Neural progenitor cell (in vitro differentiated cells): Measurements from ENCODE around the gene LRP1B. TPM values are rescaled to one million over a fixed set of nuclear protein-coding genes. Genes with fewer than 3 reads are reported as not detected.

Experiments used
- DNase-seq: peaks from one replicate; pipeline ENCODE4 v3.0.0-alpha.2; 2016; ENCODE audit warnings: low spot score
- H2AFZ ChIP-seq: fragments of 200-600 bp; sonication (generic); replicated peaks from 2 replicates; pipeline ENCODE4 v1.6.1; 2016; ENCODE audit warnings: antibody characterized with exemption
- H3F3A ChIP-seq: fragments of 200-600 bp; sonication (generic); 2 replicates; pipeline ENCODE4 v1.6.1; 2016; ENCODE audit warnings: antibody characterized with exemption, low read depth
- H3K27ac ChIP-seq: fragments of 200-600 bp; sonication (generic); 2 replicates; pipeline ENCODE4 v1.5.1; 2016; ENCODE audit warnings: mild to moderate bottlenecking
- H3K27me3 ChIP-seq: fragments of 200-600 bp; sonication (generic); 2 replicates; pipeline ENCODE4 v1.6.1; 2016; ENCODE audit warnings: mild to moderate bottlenecking, moderate library complexity
- H3K36me3 ChIP-seq: fragments of 200-600 bp; sonication (generic); 2 replicates; pipeline ENCODE4 v1.5.1; 2016
- H3K4me1 ChIP-seq: fragments of 200-600 bp; sonication (generic); 2 replicates; pipeline ENCODE4 v1.6.1; 2016; ENCODE audit warnings: mixed run types
- H3K4me2 ChIP-seq: fragments of 200-600 bp; sonication (generic); 2 replicates; pipeline ENCODE4 v1.6.1; 2016
- H3K4me3 ChIP-seq: fragments of 200-600 bp; sonication (generic); 2 replicates; pipeline ENCODE4 v1.5.1; 2016
- H3K79me2 ChIP-seq: fragments of 200-600 bp; sonication (generic); 2 replicates; pipeline ENCODE4 v1.6.1; 2016; ENCODE audit warnings: low read depth
- H3K9ac ChIP-seq: fragments of 200-600 bp; sonication (generic); 2 replicates; pipeline ENCODE4 v1.6.1; 2016
- H3K9me3 ChIP-seq: fragments of 200-600 bp; sonication (generic); 2 replicates; pipeline ENCODE4 v1.5.1; 2016; ENCODE audit warnings: low read depth
- H4K20me1 ChIP-seq: fragments of 200-600 bp; sonication (generic); 2 replicates; pipeline ENCODE4 v1.6.1; 2016; ENCODE audit warnings: low read depth
- H3K27ac Mint-ChIP-seq: 3 replicates; pipeline ENCODE4 v1.8.0; 2021; ENCODE audit warnings: mixed read lengths
- H3K27me3 Mint-ChIP-seq: 2 replicates; pipeline ENCODE4 v1.8.0; 2022; ENCODE audit warnings: low read depth, mild to moderate bottlenecking, inconsistent platforms, moderate library complexity, mixed read lengths; ENCODE audit not compliant: insufficient read depth
- H3K36me3 Mint-ChIP-seq: 3 replicates; pipeline ENCODE4 v1.8.0; 2021; ENCODE audit warnings: mixed read lengths
- H3K4me1 Mint-ChIP-seq: 3 replicates; pipeline ENCODE4 v1.8.0; 2021; ENCODE audit warnings: mixed read lengths
- H3K4me3 Mint-ChIP-seq: 3 replicates; pipeline ENCODE4 v1.8.0; 2021; ENCODE audit warnings: mild to moderate bottlenecking, moderate library complexity, mixed read lengths
- H3K9me3 Mint-ChIP-seq: 3 replicates; pipeline ENCODE4 v1.8.0; 2020; ENCODE audit warnings: mixed read lengths
- CTCF ChIP-seq: fragments of 200-600 bp; sonication (generic); IDR thresholded peaks from 2 replicates; pipeline ENCODE4 v1.5.1; 2017; ENCODE audit warnings: antibody characterized with exemption, mild to moderate bottlenecking
- EZH2 ChIP-seq: fragments of 200-600 bp; sonication (generic); IDR thresholded peaks from 2 replicates; pipeline ENCODE4 v1.6.1; 2017; ENCODE audit warnings: antibody characterized with exemption, mild to moderate bottlenecking, moderate library complexity
- EZH2phosphoT487 ChIP-seq: fragments of 200-600 bp; sonication (generic); IDR thresholded peaks from 2 replicates; pipeline ENCODE4 v1.6.1; 2017; ENCODE audit warnings: antibody characterized with exemption
- microRNA-seq: library from miRNA; unstranded; fragments of <30 nt; microRNA quantifications from one replicate; pipeline ENCODE4, GENCODE V29; 2016
- small RNA-seq: library from RNA; depleted of rRNA; stranded (forward); fragments of <200 nt; gene quantifications from one replicate; pipeline ENCODE3, GENCODE V24; 2015
- total RNA-seq: library from RNA; depleted of rRNA; stranded (reverse); fragments of >200 nt; gene quantifications from 2 replicates; pipeline ENCODE4 v1.2.3, GENCODE V29; 2015; ENCODE audit warnings: low replicate concordance

Gene LRP1B
- total RNA-seq, 1 donor from 2014 or later: not detected

- no peaks in the 10 kb centered on the region for H3K36me3 ChIP-seq
- Mint-ChIP-seq H3K27ac (no peak overlapping the region), H3K9me3 (no peaks in the 10 kb centered on the region), H3K4me3 (no peak overlapping the region), H3K4me1 (no peaks in the 10 kb centered on the region), H3K36me3 (no peaks in the 10 kb centered on the region), H3K27me3 (no peaks in the 10 kb centered on the region)
- no peak overlapping the region for H3K4me3 ChIP-seq
- H3F3A ChIP-seq: no peaks in the 10 kb centered on the region
- no peaks in the 10 kb centered on the region for H3K4me1 ChIP-seq
- no peak overlapping the region for H3K27ac ChIP-seq
- no peaks in the 10 kb centered on the region for H4K20me1 ChIP-seq
- no peak overlapping the region for H2AFZ ChIP-seq
- H3K4me2 ChIP-seq: no peak overlapping the region
- TF ChIP-seq EZH2: no peak
- no peak for TF ChIP-seq CTCF
- no peak for TF ChIP-seq EZH2phosphoT487
- no peak for DNase-seq
- no peaks in the 10 kb centered on the region for H3K27me3 ChIP-seq
- no peaks in the 10 kb centered on the region for H3K79me2 ChIP-seq
- H3K9ac ChIP-seq: no peak overlapping the region
- H3K9me3 ChIP-seq: no peaks in the 10 kb centered on the region
Observed at GRCh38 chr2:140183056-140183765, 1947.6 kb downstream of the LRP1B start.

Small RNA genes lying within 50 kb of the gene (microRNA-seq; reads per million reads assigned to microRNA genes)
- gene MIR7157: not detected

Small RNA genes lying within 50 kb of the gene (small RNA-seq; reads per million reads assigned to genes)
- gene AC068287.1 (not detected), gene MTCO1P44 (not detected), gene RF00019 (not detected), gene RF02271 (not detected), gene RNU6-904P (not detected)
